IgD-negative memory B cell (primary cell): Measurements from ENCODE around the gene FA2H. TPM values are rescaled to one million over a fixed set of nuclear protein-coding genes. Genes with fewer than 3 reads are reported as not detected.
"Not testable (repeated sequence)": the region's sequence is repeated elsewhere in the genome, so short reads cannot be mapped to it uniquely, and the experiment has no call there.

ENCODE experiments used
- H3K27ac Mint-ChIP-seq, 3 donors: one replicate each; pipeline ENCODE4 v1.8.0; 2020 to 2022; ENCODE audit warnings: mild to moderate bottlenecking in 3 of 3, mixed read lengths in 3 of 3, moderate library complexity in 1 of 3
- H3K27me3 Mint-ChIP-seq: one replicate; pipeline ENCODE4 v1.8.0; 2021; ENCODE audit warnings: mixed read lengths
- H3K36me3 Mint-ChIP-seq: one replicate; pipeline ENCODE4 v1.8.0; 2020; ENCODE audit warnings: mild to moderate bottlenecking, mixed read lengths
- H3K4me1 Mint-ChIP-seq, 3 donors: one replicate each; pipeline ENCODE4 v1.8.0; 2020 to 2022; ENCODE audit warnings: mixed read lengths in 3 of 3, mild to moderate bottlenecking in 1 of 3
- H3K4me3 Mint-ChIP-seq, 4 donors: one replicate each; pipeline ENCODE4 v1.8.0; 2020 to 2022; ENCODE audit warnings: mild to moderate bottlenecking in 4 of 4, mixed read lengths in 4 of 4, moderate library complexity in 3 of 4
- H3K9me3 Mint-ChIP-seq, 3 donors: one replicate each; pipeline ENCODE4 v1.8.0; 2020 to 2021; ENCODE audit warnings: mixed read lengths in 3 of 3, mild to moderate bottlenecking in 1 of 3
- polyA plus RNA-seq: library from polyadenylated mRNA; unstranded; fragments of 300-500 nt; fragmentation: Illumina TruSeq; gene quantifications from one replicate; pipeline ENCODE4 v1.2.3, GENCODE V29; 2021

FA2H gene
- polyA plus RNA-seq: 4.0 TPM

- Mint-ChIP-seq H3K4me3 (peak within 1 kb of the TSS; percentile 67 to 97 (median 76)), H3K36me3 (no peaks in the 10 kb centered on the region), H3K4me1 (peaks cover 11 to 27% (median 21%) of the 10 kb centered on the region in 3 donors), H3K27me3 (peaks cover 7% of the 10 kb centered on the region), H3K27ac (peak within 1 kb of the TSS; percentile 40 to 73 (median 64)), H3K9me3 (no peaks in the 10 kb centered on the region)
Observed at GRCh38 chr16:74774223-74775139, at the start of gene FA2H. Gene FA2H, minus strand, starts transcription at chr16:74774820. Its CDS starts 65 bp downstream, at chr16:74774755.

- Mint-ChIP-seq H3K4me1 (peaks cover 0 to 3% (median 0%) of the 10 kb centered on the region in 3 donors), H3K27me3 (peaks cover 9% of the 10 kb centered on the region), H3K27ac (no peak overlapping the region), H3K9me3 (peaks cover 0 to 3% (median 0%) of the 10 kb centered on the region in 3 donors), H3K4me3 (no peak overlapping the region), H3K36me3 (no peaks in the 10 kb centered on the region)
Observed at GRCh38 chr16:74817851-74818250, 43.2 kb upstream of the FA2H start.

- Mint-ChIP-seq H3K9me3 (peaks cover 0 to 7% (median 2%) of the 10 kb centered on the region in 3 donors), H3K4me3 (no peak overlapping the region), H3K27ac (no peak overlapping the region), H3K36me3 (no peaks in the 10 kb centered on the region), H3K4me1 (peaks cover 0 to 3% (median 0%) of the 10 kb centered on the region in 3 donors), H3K27me3 (no peaks in the 10 kb centered on the region)
Observed at GRCh38 chr16:74813109-74813641, 38.6 kb upstream of the FA2H start.

GRCh38 chr16:74811911-74812310 is 37.3 kb upstream of the FA2H start:
- Mint-ChIP-seq H3K9me3 (peaks cover 0 to 8% (median 2%) of the 10 kb centered on the region in 3 donors), H3K4me1 (peaks cover 0 to 3% (median 0%) of the 10 kb centered on the region in 3 donors), H3K27me3 (no peaks in the 10 kb centered on the region), H3K36me3 (no peaks in the 10 kb centered on the region), H3K27ac (no peak overlapping the region), H3K4me3 (no peak overlapping the region)

- not testable (repeated sequence) for H3K4me1 Mint-ChIP-seq, H3K36me3 Mint-ChIP-seq, H3K27ac Mint-ChIP-seq, H3K4me3 Mint-ChIP-seq, H3K27me3 Mint-ChIP-seq
- H3K9me3 Mint-ChIP-seq: peaks cover 2 to 15% (median 2%) of the 10 kb centered on the region in 3 donors
Observed at GRCh38 chr16:74811216-74811615, 36.6 kb upstream of the FA2H start.

GRCh38 chr16:74807052-74807646 is 32.5 kb upstream of the FA2H start:
- H3K9me3 Mint-ChIP-seq: peaks cover 2 to 21% (median 4%) of the 10 kb centered on the region in 3 donors
- H3K27ac Mint-ChIP-seq: no peak overlapping the region
- H3K27me3 Mint-ChIP-seq: peaks cover 12% of the 10 kb centered on the region
- no peak overlapping the region for H3K4me3 Mint-ChIP-seq
- H3K4me1 Mint-ChIP-seq: no peaks in the 10 kb centered on the region
- H3K36me3 Mint-ChIP-seq: peaks cover 2% of the 10 kb centered on the region

GRCh38 chr16:74800216-74800871 is 25.7 kb upstream of the FA2H start:
- H3K27ac Mint-ChIP-seq: no peak overlapping the region
- H3K4me1 Mint-ChIP-seq: no peaks in the 10 kb centered on the region
- no peaks in the 10 kb centered on the region for H3K36me3 Mint-ChIP-seq
- peaks cover 0 to 7% (median 2%) of the 10 kb centered on the region in 3 donors for H3K9me3 Mint-ChIP-seq
- H3K27me3 Mint-ChIP-seq: peaks cover 30% of the 10 kb centered on the region
- no peak overlapping the region for H3K4me3 Mint-ChIP-seq

GRCh38 chr16:74797414-74797813 is 22.8 kb upstream of the FA2H start:
- no peaks in the 10 kb centered on the region for H3K36me3 Mint-ChIP-seq
- peaks cover 19% of the 10 kb centered on the region for H3K27me3 Mint-ChIP-seq
- H3K4me1 Mint-ChIP-seq: peaks cover 0 to 1% (median 0%) of the 10 kb centered on the region in 3 donors
- H3K4me3 Mint-ChIP-seq: no peak overlapping the region
- H3K9me3 Mint-ChIP-seq: peaks cover under 1 to 7% (median 2%) of the 10 kb centered on the region in 3 donors
- no peak overlapping the region for H3K27ac Mint-ChIP-seq

GRCh38 chr16:74795104-74795503 is 20.5 kb upstream of the FA2H start:
- no peak overlapping the region for H3K27ac Mint-ChIP-seq
- no peaks in the 10 kb centered on the region for H3K36me3 Mint-ChIP-seq
- no peak overlapping the region for H3K4me3 Mint-ChIP-seq
- peaks cover 0 to 1% (median 0%) of the 10 kb centered on the region in 3 donors for H3K4me1 Mint-ChIP-seq
- peaks cover 8% of the 10 kb centered on the region for H3K27me3 Mint-ChIP-seq
- H3K9me3 Mint-ChIP-seq: peaks cover 0 to 11% (median 4%) of the 10 kb centered on the region in 3 donors

- H3K9me3 Mint-ChIP-seq: peaks cover 0 to 11% (median 4%) of the 10 kb centered on the region in 3 donors
- H3K27ac Mint-ChIP-seq: no peak overlapping the region
- peaks cover 0 to 1% (median 0%) of the 10 kb centered on the region in 3 donors for H3K4me1 Mint-ChIP-seq
- H3K27me3 Mint-ChIP-seq: peaks cover 8% of the 10 kb centered on the region
- H3K4me3 Mint-ChIP-seq: no peak overlapping the region
- H3K36me3 Mint-ChIP-seq: no peaks in the 10 kb centered on the region
Observed at GRCh38 chr16:74794668-74795067, 20.0 kb upstream of the FA2H start.

- Mint-ChIP-seq H3K4me3 (no peak overlapping the region), H3K36me3 (no peaks in the 10 kb centered on the region), H3K27me3 (peaks cover 10% of the 10 kb centered on the region), H3K4me1 (peaks cover 0 to 1% (median 0%) of the 10 kb centered on the region in 3 donors), H3K27ac (no peak overlapping the region), H3K9me3 (peaks cover 1 to 11% (median 4%) of the 10 kb centered on the region in 3 donors)
Observed at GRCh38 chr16:74793571-74793970, 19.0 kb upstream of the FA2H start.

GRCh38 chr16:74792225-74792624 is 17.6 kb upstream of the FA2H start:
- Mint-ChIP-seq H3K27me3 (peaks cover 7% of the 10 kb centered on the region), H3K9me3 (peaks cover 1 to 7% (median 4%) of the 10 kb centered on the region in 3 donors)

GRCh38 chr16:74791749-74792148 is 17.1 kb upstream of the FA2H start:
- not testable (repeated sequence) for H3K27me3 Mint-ChIP-seq, H3K9me3 Mint-ChIP-seq, H3K4me1 Mint-ChIP-seq, H3K4me3 Mint-ChIP-seq, H3K36me3 Mint-ChIP-seq
- H3K27ac Mint-ChIP-seq: peak overlapping the region in 1 of 3 donors; percentile 7

More at GRCh38 chr16:74792225-74792624, 17.6 kb upstream of the FA2H start:
- no peaks in the 10 kb centered on the region for H3K36me3 Mint-ChIP-seq
- no peak overlapping the region for H3K4me3 Mint-ChIP-seq
- peak overlapping the region in 1 of 3 donors; percentile 7 for H3K27ac Mint-ChIP-seq
- H3K4me1 Mint-ChIP-seq: peaks cover 0 to 1% (median 0%) of the 10 kb centered on the region in 3 donors

GRCh38 chr16:74788108-74788507 is 13.5 kb upstream of the FA2H start:
- Mint-ChIP-seq H3K4me1 (no peaks in the 10 kb centered on the region), H3K27ac (no peak overlapping the region), H3K36me3 (no peaks in the 10 kb centered on the region), H3K9me3 (peaks cover 1 to 7% (median 4%) of the 10 kb centered on the region in 3 donors), H3K4me3 (no peak overlapping the region), H3K27me3 (peaks cover 2% of the 10 kb centered on the region)
